BE2C (cell line): ENCODE results near the gene LACRT.

Experiments
- DNase-seq: peaks from one replicate; pipeline ENCODE4 v3.0.0-alpha.2; 2020
- H3K27me3 ChIP-seq: fragments of 250-450 bp; sonication (Bioruptor Pico); 2 replicates; pipeline ENCODE4 v1.5.1; 2020; ENCODE audit warnings: mild to moderate bottlenecking
- H3K36me3 ChIP-seq: fragments of 250-450 bp; sonication (Bioruptor Pico); 2 replicates; pipeline ENCODE4 v1.5.1; 2020; ENCODE audit warnings: mild to moderate bottlenecking
- H3K4me1 ChIP-seq: fragments of 250-450 bp; sonication (Bioruptor Pico); 2 replicates; pipeline ENCODE4 v1.5.1; 2020
- H3K4me3 ChIP-seq: 2 replicates; pipeline ENCODE4 v1.5.1; 2011; ENCODE audit warnings: low read depth, low read length
- H3K9me3 ChIP-seq: fragments of 250-450 bp; sonication (Bioruptor Pico); 2 replicates; pipeline ENCODE4 v1.5.1; 2020
- CTCF ChIP-seq: IDR thresholded peaks from 2 replicates; pipeline ENCODE4 v1.5.1; 2012; ENCODE audit warnings: mild to moderate bottlenecking, low read depth, low read length

The LACRT gene

GRCh38 chr12:54588110-54588889 is 46.4 kb downstream of the LACRT start, which contains the start of gene PPP1R1A:
TSS of gene PPP1R1A (minus strand) at chr12:54588659. CDS start at chr12:54588488, 171 bp downstream.
- TF ChIP-seq CTCF: no peak
- Histone ChIP-seq H3K36me3 (no peaks in the 10 kb centered on the region), H3K27me3 (peaks cover 68% of the 10 kb centered on the region), H3K4me1 (no peaks in the 10 kb centered on the region), H3K4me3 (no peak within 1 kb of the TSS), H3K9me3 (no peaks in the 10 kb centered on the region)
- no peak for DNase-seq

DNA sequence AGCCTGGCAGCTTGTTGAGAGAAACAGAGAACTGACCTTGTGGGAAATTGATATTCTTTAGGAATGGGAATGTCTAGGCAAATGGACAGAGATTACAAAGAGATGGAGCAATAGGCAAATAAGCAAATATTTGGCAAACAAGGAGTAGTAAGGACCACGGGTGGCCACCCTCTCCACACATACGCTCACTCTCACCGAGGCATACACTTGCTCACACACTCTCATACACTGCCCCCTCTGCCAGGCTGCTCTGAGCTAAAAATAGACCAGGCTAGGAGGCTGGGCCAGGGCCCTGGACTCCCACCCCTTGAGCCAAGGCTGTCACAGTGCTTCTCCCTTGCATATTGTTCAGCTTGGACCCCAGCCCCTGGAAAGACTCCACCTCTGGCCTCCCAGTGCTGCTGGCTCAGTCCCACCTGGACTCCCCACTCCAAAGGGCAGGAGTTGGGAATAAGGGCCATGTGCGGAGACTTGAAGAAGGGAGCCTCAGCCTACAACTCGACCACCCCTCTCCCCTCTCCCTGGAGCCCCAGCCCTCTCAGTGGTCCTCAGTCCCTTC is 47.3 kb downstream of the LACRT start:
- TF ChIP-seq CTCF: no peak
- DNase-seq: no peak
- peaks cover 68% of the 10 kb centered on the region for H3K27me3 ChIP-seq

GRCh38 chr12:54586620-54587019 is 48.1 kb downstream of the LACRT start:
- Histone ChIP-seq H3K27me3 (peaks cover 65% of the 10 kb centered on the region), H3K36me3 (no peaks in the 10 kb centered on the region), H3K4me1 (no peaks in the 10 kb centered on the region), H3K9me3 (no peaks in the 10 kb centered on the region), H3K4me3 (no peak overlapping the region)
- DNase-seq: no peak
- TF ChIP-seq CTCF: no peak

More for the DNA sequence above, 47.3 kb downstream of the LACRT start:
- Histone ChIP-seq H3K36me3 (no peaks in the 10 kb centered on the region), H3K4me3 (no peak overlapping the region), H3K9me3 (no peaks in the 10 kb centered on the region), H3K4me1 (no peaks in the 10 kb centered on the region)

GRCh38 chr12:54585243-54585642 is 49.5 kb downstream of the LACRT start:
- Histone ChIP-seq H3K4me3 (no peak overlapping the region), H3K9me3 (no peaks in the 10 kb centered on the region), H3K36me3 (no peaks in the 10 kb centered on the region), H3K4me1 (no peaks in the 10 kb centered on the region), H3K27me3 (peaks cover 58% of the 10 kb centered on the region)
- DNase-seq: no peak
- no peak for TF ChIP-seq CTCF

DNA sequence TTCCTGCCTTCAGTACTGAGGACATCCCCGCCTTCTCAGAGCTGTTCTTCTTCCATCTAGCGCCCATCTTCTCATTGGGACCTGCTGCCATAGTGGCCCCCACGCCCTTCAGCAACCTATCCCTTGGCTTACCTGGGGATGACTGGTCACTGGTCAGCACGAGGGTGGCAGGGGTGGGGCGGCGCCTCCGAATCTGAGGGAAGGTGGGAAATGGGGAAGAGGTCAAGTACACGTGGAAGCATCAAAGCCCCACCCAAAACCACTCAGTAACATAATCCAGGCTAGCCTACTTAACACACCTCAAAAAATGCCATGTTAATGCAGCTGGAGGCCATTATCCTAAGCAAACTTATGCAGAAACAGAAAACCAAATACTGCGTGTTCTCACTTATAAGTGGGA is 50.6 kb downstream of the LACRT start:
- Histone ChIP-seq H3K4me3 (no peak overlapping the region), H3K9me3 (no peaks in the 10 kb centered on the region), H3K36me3 (no peaks in the 10 kb centered on the region), H3K27me3 (peaks cover 47% of the 10 kb centered on the region), H3K4me1 (no peaks in the 10 kb centered on the region)
- TF ChIP-seq CTCF: no peak
- no peak for DNase-seq

DNA sequence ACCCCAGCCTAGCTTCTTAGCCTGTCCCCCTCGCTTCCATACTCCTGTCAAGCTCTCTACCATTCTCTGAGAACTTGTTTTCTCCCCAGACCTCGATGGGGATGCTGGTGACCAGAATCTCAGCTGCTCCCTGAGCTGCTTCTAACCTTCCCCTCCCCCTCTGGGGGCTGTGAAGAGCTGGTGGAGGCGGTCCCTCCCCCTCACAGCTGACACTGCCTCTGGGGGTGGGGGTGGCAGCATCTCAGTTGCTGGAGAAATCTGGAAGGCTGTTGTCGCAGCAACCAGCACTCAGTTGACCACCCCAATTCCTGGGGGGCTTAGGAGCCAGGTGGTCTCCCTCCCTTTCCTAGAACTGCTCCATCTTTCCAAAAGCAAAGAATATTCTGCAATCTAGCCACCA is 51.0 kb downstream of the LACRT start:
- no peak for DNase-seq
- Histone ChIP-seq H3K4me3 (no peak overlapping the region), H3K36me3 (no peaks in the 10 kb centered on the region), H3K27me3 (peaks cover 43% of the 10 kb centered on the region), H3K9me3 (no peaks in the 10 kb centered on the region), H3K4me1 (no peaks in the 10 kb centered on the region)
- TF ChIP-seq CTCF: no peak
